GM21619 (cell line): ENCODE measurements around the gene EXOC3.

ENCODE experiments used
- ATAC-seq: cut with Tn5 transposase; IDR thresholded peaks from one replicate; pipeline ENCODE4 v1.9.1; 2021; ENCODE audit not compliant: unreplicated experiment

Gene EXOC3

DNA sequence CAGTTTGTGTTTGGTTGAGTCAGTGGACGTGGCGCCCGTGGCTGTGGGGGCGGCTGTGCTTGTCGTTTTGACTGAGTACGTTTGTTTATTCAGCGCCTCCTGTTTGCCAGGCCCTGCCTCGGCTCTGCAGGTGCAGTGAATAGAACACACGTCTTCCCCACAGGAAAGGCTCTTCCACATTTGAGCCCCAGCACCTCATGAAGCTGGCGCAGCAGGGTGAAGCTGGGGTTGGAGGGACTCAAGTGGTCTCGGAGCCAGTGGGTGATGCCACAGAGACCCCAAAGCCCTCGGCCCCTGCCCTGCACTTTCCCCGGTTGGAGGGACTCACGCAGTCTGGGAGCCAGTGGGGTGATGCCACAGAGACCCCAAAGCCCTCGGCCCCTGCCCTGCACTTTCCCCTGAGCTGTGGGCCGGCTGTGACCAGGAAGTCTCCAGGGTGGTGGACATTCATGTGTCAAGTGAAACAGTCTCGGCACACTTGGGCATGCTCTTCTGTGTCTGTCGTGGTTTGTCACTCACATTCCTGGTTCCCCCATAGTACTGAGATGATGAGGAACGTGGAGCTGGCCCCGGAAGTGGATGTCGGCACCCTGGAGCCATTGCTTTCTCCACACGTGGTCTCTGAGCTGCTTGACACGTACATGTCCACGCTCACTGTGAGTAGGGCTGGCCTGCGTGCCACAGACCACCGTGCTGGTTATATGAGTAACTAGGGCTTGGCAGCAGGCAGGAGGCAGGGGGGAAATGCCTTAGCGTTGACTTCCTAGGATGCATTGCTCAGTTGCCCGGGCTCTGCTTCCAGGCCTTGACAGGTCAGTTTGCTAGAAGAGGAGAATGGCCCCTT lies 13.6 kb downstream of the EXOC3 start:
- no peak for ATAC-seq

DNA sequence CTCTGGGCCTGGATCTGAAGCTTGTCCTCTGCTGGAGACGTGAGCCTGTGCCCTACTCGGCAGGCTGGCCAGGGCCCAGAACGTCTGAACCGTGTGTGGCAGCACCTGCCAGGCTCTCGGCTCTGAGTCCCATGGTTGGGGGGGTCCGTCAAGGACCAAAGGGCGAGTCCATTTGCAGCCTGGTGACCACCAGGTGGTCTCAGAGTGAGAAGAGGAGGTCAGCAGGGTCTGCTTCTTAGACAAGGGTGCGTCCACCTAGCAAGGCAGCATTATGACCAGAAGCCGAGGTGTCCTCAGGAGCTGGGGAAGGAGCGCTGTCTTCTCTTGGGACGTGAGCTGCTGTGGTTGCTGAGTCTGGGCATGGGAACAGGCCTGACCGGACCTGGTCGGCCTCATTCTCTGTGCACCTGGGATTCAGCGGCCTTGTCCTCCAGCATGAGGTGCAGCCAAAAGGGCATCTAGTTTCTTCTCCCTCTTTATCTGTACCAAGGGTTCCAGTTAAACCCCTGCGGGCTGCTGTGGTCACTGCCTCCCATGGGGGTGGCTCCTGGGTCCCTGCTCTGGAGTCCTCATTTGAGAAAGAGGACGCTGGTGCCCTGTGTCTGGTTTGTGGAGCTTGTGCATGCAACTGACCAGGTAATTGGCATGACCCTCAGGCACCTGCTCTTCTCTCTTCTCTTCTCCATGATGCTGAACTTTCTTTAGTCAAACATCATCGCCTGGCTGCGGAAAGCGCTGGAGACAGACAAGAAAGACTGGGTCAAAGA lies 14.4 kb downstream of the EXOC3 start:
- no peak for ATAC-seq

DNA sequence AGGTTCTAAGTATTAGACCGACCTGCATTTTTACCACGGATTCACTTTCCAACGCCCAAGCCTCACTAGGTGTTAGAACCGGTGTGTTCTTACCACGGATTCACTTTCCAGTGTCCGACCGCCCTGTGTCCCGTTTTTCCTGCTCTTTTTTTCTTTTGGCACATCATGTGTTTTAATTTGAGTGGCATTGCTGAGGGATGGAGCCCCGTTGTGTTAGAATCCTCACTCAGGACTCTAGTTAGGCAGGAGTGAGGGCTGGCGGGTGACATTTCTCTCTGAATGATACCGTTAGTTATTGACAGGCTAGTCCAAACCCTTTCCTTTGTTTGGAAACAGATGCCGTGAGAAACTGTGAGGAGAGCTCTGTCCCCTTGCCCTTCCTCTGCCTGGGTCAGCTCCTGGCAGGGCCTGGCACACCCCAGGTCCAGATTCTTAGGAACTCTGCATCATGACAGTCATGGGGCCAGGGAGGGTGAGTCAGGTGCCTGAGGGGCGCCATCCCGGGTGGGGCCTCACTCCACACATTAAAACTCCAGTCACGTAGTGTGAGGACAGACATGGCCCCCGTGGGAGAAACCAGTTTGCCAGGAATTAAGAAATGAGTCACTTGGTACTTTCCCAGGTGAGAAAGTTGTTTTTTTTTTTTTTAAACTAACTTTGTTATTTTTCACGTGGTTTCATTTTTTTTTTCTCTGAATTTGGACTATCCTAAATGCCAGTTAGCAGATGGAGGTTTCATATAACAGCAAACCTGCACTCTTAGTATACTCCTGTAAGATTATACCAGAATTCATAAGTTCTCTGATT lies 15.8 kb downstream of the EXOC3 start:
- ATAC-seq, result peak; percentile 62

DNA sequence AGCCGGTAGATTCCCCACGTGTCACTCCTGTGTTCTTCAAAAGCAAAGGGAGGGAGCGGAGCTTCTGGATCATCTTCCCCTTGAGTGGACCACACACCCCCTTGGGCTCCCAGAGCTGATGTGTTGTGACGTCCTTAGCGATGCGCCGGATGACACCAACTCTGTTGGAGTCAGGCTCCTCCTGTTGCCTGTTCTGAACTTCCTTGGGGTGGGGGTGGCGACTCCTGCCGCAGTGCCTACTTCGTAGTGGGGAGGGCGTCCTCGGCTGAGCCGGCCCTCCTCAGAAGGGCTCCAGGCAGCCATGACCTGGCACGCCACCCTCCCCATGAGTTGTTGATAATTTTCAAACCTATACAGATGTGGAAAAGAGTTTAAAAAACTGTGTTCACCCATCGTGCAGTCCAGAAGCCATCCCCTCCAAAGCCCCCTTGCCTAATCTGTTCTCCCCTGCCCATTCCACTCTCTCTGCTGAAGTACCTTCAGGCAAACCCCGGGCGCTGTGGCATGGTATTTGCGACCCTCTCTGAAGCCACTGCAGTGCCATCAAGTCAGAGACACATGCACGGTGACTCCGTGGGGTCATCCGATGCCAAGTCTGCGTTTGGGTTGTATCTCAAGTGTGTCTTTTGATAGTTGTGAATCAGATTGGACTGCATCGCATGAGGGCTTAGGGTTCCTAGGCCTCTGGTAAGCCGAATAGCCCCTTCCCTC lies 16.7 kb downstream of the EXOC3 start:
- no peak for ATAC-seq

DNA sequence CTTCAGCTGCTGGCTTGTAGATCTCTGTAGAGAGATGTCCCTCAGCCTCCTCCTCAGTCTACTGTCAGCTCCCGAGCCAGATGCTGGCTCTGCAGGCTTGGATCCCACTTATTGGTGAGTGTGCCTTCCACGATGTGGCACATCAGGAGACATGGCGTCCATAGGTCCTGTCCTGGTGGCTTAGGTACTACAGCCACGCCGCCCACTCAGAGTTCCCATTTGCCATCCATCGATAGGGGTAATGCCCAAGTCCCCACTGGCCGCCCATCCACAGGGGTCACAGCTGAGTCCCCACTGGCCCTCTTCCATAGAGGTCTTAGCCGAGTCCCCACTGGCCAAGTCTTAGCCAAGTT lies 17.3 kb downstream of the EXOC3 start:
- no peak for ATAC-seq

DNA sequence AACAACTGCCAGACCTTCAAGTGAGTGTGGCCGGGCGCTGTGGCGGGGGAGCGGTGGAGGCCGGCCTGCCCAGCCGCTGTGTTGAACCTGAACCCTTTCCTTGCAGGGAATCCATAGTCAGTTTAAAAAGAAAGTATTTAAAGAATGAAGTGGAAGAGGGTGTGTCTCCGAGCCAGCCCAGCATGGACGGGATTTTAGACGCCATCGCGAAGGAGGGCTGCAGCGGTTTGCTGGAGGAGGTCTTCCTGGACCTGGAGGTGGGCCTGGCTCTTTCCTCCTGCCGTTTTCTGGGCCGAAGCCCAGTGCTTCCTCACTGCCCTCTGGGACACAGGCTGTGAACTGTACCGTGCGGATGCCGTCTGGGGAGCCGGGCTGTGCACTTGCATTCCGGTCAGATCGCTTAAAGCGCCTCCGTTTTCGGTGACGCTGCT lies 19.1 kb downstream of the EXOC3 start:
- ATAC-seq, result no peak

DNA sequence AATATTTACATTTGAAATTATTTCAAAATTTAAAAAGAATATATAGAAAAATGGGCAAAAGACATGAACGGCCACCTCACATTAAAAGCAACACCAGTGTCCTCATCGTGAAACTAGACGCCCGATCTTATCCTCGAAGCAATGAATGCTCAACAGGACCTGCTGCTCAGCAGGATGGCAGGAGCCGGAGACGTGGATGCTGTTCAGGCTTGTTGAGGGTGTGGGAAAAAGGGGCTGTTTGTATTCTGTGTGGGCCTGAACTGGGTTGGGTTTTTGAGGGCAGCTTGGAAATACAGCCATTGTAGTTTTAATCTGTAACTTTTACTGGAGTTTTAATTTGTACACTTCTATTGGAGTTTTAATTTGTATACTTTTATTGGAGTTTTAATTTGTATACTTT lies 20.3 kb downstream of the EXOC3 start:
- no peak for ATAC-seq

DNA sequence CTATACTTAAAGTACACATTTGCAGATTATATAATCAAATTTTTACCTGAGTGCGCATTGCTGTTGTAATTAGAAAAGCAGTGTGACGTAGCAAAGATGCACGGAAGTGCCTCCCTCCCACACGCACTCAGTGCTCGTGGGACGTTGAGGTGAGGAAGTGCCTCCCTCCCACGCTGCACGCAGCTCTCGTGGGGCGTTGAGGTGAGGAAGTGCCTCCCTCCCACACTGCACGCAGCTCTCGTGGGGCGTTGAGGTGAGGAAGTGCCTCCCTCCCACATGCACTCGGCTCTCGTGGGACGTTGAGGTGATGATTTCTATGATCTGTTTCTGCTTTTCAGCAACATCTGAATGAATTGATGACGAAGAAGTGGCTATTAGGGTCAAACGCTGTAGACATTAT lies 21.0 kb downstream of the EXOC3 start:
- no peak for ATAC-seq

DNA sequence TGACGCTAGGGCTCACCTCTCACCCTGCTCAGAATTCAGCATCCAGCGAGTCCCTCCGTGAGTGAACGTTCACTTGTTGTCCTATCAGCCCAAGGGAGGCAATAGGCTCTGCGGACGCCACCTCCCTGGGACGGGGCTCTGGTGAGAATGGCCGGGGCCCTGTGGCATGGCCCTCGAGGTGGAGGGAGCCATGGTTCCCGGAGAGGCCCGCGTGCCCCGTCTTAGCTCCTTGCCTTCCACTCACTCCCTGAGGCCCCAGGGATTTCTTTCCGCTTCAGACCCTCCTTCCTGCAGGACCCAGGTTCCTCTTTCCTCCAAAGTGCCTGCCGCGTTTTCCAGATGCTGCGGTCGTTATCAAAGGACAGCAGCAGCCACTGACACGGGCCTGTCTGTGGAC lies 21.5 kb downstream of the EXOC3 start:
- ATAC-seq, result no peak

DNA sequence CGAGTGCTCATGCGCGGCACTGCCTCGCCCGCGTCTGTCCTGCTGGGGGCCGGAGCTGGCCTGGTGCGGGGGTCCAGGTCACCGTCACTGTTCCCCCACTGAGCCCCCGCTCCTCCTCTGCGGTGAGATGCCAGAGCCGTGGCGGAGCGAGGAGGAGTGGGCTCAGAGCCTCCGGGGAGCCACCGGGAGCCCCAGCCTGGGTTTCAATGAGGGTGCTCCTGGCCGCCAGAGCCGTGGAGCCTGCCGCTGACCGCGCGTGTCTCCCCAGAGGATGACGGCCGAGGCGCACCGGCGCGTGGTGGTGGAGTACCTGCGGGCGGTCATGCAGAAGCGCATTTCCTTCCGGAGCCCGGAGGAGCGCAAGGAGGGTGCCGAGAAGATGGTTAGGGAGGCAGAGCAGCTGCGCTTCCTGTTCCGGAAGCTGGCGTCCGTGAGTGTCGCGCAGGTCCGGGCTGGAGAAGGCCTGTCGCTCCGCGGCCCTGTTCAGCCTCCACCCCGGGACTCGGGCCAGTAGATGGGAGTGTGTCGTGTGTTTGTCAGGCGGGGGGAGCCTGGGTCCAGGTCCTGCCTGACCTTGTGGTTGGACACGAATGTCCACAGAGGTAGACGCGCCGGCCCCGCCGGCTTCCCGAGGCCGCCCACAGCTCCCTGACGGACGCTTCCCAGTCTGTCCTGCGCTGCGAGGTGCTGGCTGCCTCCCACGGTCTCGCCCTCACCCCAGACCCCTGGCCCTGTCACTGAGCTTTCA lies 22.0 kb downstream of the EXOC3 start:
- ATAC-seq, result no peak

DNA sequence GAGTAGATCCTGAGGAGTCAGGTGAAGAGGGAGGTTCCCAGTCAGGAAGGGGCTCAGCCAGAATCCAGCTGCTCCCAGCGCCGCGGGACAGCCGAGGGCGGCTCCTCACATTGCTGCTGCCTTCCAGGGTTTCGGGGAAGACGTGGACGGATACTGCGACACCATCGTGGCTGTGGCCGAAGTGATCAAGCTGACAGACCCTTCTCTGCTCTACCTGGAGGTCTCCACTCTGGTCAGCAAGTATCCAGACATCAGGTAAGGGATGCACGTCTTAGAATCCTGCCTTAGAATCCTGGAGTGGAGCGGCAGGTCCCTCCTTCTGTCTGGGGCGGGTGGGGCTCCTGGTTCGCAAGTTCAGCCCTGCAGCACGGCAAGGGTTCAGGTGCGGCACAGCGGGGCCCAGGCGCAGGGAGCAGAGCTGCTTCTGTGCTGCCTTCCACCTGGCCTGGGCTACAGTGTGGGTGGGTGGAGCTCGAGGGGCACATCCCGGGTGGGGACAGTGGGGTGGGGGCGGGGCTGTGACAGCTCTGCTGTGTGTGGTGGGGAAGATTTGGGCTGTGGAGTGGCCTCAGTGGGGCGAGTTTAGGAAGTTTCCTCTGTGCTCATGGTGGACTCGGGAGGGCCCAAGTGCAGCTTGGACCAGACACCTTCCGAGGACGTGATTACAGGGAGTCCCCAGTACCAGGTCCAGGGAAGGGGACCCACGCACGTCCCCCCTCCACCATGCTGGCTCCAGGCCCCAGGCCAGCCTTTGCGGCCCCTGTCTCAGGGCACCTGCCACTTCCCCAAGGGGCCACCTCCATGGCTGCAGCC lies 22.8 kb downstream of the EXOC3 start:
- ATAC-seq, result no peak

DNA sequence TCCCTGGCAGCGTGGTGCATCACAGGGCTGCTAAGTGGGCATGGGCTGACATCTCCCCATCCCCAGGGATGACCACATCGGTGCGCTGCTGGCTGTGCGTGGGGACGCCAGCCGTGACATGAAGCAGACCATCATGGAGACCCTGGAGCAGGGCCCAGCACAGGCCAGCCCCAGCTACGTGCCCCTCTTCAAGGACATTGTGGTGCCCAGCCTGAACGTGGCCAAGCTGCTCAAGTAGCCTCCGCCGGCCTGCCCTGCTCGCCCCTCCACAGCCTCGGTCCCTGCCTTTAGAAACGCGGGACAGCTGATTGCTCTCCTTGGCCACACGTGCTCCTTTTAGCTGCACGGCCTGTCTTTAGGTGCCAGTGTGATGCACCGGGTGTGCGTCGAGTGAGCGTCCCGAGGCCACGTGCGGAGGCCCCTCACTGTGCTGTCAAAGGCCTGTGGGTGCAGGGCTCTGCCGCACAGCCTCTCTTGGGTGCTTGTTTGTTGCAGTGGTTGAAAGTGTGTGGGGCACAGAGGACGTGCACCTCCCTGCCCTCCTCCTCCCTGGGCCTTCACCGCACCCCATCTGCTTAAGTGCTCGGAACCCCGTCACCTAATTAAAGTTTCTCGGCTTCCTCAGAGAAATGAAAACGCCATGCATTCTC lies 23.8 kb downstream of the EXOC3 start:
- ATAC-seq, result no peak

DNA sequence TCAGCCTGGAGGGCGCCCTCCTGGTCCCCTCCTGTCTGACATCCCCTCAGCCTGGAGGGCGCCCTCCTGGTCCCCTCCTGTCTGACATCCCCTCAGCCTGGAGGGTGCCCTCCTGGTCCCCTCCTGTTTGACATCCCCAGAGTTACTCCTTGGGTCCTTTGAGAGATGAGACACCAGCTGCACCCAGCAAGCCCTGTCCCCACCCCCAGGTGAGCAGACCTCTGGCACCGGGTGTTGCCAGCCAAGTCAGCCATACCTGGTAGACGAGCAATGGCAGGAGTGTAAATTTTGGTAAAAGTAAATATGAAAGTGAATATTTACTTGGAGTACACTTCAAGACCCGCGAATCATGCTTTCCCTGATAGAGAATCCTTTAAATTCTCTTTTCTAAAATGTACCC lies 25.4 kb downstream of the EXOC3 start:
- no peak for ATAC-seq

DNA sequence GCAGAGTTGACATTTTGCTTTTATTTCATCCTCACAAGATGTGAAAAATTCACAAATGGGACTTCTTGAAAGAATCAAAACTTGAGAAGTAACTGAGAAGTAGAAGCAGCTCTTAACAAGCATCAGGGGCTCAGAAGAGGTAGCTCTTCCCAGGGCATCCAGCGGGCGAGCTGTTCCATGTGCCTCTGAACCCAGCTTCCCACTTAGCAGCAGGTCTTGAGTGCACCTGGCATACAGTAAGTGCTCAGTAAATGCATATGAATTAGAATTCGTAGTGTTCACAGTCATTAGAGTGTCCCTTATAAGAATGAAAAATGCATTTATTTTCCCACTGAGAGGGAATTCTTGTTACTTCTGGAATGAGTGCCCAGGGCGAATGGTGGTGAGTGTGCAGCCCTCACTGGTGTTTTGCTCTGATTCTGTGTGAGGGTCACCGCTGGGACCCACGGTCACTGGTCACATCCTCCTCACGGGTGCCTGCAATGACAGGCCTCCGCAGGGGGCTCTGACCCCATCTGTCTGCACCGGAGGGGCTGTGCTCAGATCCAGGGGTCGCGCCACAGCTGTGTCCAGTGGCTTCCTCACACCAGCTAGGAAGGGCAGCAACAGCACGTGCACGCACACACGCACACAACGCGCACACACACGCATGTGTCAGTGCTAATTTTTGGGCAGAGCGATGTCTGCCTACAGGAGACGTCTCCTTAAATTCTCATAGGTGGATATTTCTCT lies 26.9 kb downstream of the EXOC3 start:
- ATAC-seq, result no peak

DNA sequence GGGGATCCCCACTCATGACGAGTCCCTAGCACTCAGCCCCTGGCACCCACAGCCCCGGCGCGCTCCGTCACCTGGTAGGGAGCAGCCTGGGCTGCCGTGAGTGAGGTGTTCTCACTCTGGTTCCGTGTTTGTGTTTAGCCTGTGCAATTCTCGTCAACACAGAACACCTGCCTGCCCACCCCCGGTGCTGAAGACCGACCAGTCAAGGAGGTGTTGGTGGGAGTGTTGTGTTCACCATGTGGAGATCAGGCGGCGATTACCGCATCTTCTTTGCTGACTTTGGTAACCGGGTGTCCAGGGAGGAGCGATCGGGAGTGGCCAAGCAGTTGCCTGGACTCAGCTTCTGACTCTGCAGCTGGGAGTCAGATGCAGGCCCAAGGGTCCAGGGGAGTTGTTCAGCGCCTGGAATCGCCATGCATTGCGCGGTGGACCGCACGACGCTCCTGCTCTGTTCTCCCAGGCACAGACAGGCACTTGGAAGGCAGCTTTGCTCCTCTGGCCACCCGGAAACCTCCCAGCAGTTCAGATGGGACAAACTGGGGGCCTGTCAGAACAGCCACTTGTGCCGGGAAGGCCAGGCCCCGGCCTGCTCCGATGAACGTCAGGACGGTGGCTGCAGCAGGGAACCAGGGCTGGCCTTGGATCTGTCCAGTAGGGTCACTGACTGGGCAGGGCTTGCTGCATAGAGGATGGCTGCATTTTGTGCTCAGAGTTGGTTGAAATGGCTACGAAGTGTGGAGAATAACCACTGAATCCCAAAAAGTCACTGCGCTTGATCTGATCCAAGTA lies 28.2 kb downstream of the EXOC3 start:
- no peak for ATAC-seq

DNA sequence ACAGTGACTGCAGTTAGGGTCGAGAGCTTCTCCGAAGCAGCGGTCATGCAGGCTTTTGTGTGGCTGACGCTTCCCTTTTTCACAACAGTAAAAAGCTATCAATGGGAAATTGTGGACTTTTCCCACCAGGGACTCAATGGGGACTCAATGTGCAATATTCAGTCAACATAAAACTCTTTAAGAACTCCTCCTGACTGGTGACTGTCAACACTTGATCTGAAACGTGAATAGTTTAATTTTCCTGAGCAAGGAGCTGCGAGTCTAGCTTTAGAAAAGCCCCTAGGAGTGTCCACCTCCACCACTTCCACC lies 28.7 kb downstream of the EXOC3 start:
- no peak for ATAC-seq

DNA sequence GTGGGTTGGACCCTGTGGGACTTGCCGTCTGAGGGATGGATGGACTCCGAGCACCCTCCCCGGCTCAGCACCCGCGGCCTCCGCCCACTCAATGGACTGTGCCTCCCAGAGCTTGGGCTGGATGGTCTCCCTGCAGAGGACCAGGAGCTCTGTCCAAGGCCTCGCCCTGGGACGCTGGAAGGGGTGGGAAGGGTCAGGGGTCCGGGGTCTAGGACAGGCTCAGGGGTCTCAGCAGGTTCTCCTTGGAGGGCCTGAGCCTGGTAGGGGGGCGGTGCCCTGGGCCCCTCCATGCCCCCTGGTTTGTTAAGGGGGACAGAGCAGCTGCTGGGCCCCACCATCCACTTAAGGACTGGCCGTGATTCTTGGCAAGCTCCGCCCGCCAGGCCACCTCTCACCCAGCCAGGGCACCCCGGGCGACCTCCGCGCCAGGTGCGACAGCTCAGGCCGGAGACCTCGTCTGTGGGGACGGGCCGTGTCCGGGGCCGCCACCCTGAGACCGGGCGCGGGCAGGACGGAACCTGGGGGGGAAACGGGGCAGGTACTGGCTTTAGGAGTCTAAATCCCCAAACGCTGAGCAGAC lies 29.2 kb downstream of the EXOC3 start:
- peak; percentile 10 for ATAC-seq
